Cardiac fibroblast (primary cell): ENCODE measurements around the gene SELENOO.

ENCODE experiments used
- DNase-seq, 2 donors: peaks; one replicate each; pipeline versions ENCODE4 v3.0.0 to v3.0.0-alpha.2; 2010; ENCODE audit warnings: low read depth in 2 of 2
- H3K4me3 ChIP-seq, 2 donors: replicated peaks in 1 of 2; 1 replicate in 1 of 2; 2 replicates in 1 of 2; pipeline ENCODE4 v1.5.1; 2011; ENCODE audit warnings: low read depth in 2 of 2, low read length in 2 of 2, mild to moderate bottlenecking in 2 of 2, moderate library complexity in 1 of 2
- TF ChIP-seq, protein P1 (sequence below): IDR thresholded peaks from one replicate; pipeline ENCODE4 v1.5.1; 2011; ENCODE audit warnings: low read depth, mild to moderate bottlenecking, low read length, inconsistent platforms

SELENOO gene

DNA sequence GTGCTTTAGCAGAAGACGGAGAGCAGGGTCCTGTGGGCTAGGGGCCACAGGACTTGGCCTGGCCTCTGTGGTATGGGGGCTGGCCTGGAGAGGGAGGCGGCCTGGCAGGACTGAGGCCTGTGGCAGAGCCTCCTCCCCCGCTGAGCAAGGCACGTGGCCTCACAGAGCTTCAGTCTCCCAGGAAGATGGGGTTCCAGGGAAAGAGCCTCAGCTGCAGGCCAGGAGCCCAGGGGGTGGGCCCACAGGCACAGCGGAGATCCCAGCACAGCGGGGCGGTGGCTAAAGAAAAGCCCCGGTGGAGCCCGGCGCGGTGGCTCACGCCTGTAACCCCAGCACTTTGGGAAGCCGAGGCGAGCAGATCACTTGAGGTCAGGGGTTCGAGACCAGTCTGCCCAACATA is 58.5 kb downstream of the SELENOO start:
- DNase-seq: no peak
- H3K4me3 ChIP-seq: no peak overlapping the region
- TF ChIP-seq, protein P1, sequence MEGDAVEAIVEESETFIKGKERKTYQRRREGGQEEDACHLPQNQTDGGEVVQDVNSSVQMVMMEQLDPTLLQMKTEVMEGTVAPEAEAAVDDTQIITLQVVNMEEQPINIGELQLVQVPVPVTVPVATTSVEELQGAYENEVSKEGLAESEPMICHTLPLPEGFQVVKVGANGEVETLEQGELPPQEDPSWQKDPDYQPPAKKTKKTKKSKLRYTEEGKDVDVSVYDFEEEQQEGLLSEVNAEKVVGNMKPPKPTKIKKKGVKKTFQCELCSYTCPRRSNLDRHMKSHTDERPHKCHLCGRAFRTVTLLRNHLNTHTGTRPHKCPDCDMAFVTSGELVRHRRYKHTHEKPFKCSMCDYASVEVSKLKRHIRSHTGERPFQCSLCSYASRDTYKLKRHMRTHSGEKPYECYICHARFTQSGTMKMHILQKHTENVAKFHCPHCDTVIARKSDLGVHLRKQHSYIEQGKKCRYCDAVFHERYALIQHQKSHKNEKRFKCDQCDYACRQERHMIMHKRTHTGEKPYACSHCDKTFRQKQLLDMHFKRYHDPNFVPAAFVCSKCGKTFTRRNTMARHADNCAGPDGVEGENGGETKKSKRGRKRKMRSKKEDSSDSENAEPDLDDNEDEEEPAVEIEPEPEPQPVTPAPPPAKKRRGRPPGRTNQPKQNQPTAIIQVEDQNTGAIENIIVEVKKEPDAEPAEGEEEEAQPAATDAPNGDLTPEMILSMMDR: no peak

DNA sequence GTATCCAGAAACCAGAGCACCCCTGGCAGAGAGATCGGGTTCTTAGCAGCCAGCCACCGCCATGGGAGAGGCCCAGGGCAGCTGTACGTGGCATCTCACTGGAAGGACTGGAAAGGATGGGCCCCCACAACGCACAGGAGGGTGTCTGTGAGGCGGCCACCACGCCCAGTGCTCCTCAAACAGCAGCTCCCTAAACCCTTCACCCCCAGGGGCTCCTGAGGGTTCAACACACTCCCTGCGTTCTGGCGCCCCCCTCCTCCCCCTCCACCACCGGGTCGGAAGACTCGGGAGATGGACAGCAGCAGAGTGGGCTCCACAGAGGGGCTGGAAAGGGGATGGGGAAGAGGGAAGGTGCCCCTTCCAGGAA is 59.6 kb downstream of the SELENOO start:
- no peak for DNase-seq
- H3K4me3 ChIP-seq: peak overlapping the region; percentile 63 to 72
- TF ChIP-seq, protein P1: no peak

DNA sequence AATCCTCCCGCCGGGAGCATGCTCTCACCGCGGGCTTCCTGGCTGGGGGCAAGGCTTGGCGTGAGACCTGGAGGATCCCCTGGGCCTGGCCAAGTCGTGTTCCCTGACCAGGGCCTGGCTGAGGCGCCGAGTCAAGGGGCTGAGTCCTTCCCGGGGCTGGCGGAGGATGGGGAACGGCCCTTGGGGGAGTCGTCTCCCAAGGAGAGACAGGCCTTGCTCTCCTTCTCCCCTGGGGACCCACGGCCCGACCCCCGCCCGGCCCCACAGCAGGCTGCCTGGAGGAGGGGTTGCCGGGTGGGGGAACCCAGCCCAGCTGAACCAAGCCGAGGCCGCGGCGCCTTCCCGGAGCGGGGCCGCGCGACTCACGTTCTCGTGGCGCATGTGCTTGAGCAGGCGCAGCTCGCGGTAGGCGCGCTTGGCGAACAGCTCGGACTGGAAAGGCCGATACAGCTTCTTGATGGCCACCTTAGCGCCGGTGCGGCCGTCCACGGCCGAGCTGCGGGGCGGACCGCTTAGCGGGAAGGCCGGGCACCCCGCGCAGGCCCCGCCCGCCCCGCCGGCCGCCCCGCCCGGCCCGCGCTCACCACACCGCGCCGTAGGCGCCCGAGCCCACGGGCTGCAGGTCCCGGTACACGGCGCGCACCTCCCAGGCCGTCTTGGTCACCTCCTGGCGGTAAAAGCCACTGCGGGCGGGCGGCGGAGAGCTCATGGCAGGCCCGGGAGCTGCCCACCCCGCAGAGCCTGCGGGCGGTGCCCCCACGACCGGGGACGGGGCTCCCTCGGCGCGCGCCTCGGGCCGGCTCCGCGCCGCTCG is 60.2 kb downstream of the SELENOO start:
- peak; percentile 69 to 71 for DNase-seq
- TF ChIP-seq, protein P1: no peak
- peak overlapping the region; percentile 63 to 72 for H3K4me3 ChIP-seq

DNA sequence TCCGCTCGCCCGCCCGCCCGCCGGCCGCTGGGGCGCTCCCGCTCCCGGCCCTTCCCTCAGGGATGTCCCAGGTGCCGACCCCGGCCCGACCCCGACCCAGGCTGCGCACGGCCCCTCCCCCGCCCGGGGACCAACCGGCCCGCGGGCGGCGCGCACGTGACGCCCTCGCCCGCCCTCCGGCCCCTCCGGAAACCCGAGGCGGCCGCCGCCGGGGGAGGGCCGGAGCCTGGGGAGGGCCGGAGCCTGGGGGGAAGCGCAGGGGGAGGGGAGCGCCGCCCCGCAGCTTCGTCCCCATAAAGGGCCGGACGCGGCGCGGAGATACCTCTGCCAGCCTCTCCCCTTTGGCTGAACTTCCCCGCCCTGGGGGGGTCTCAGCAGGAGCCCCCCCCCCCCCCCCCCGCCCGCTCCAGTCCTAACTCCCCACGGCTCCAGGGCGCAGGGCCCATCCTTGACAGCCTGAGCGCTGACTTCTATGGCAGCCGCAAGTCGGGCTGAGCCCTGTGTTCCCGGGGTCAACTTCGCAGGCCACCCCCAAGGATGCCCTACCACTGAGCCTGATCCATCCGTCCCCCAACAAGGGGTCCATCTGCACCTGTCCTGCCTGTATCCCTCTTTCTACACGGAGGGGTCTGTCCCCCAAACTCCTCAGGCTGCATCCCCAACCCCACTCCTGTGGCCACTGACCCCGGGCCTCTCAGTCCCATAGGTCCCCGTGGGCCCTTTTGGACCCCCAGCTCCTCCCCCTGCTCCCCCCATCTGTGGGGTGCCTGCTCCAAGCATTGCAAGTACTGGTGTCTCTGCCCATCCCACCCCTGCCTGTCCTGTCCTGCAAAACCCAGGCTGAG is 61.0 kb downstream of the SELENOO start, which contains the start of gene MAPK12:
MAPK12 (minus strand) TSS at position 69 of the 845 bp plus-strand sequence. CDS start 174 bp downstream, outside the sequence.
- DNase-seq: peak in 1 of 2 donors; percentile 64
- TF ChIP-seq, protein P1: no peak
- H3K4me3 ChIP-seq: peak within 1 kb of the TSS; percentile 63 to 72

DNA sequence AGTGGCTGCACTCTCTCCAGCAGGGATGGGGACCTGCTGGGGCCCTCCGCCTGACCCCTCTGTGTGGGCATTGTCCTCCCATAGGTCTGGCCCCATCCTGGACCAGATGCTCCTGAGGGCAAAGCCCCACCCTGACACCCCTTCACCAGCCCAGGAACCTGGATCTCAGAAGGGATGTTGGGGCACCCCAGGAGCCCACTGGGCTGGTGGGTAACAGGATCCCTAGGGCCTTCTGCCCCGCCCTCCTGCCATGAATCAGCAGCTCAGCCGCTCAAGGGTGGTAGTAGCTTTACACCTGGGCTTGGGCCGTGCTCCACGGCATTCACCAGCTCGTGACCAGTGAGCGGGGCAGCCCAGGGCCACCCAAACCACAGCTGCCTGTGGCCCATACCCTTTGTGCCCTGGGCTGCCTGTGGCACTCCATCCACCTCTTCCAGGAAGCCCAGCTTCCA is 61.7 kb downstream of the SELENOO start:
- no peak for DNase-seq
- TF ChIP-seq, protein P1: no peak
- H3K4me3 ChIP-seq: no peak overlapping the region

DNA sequence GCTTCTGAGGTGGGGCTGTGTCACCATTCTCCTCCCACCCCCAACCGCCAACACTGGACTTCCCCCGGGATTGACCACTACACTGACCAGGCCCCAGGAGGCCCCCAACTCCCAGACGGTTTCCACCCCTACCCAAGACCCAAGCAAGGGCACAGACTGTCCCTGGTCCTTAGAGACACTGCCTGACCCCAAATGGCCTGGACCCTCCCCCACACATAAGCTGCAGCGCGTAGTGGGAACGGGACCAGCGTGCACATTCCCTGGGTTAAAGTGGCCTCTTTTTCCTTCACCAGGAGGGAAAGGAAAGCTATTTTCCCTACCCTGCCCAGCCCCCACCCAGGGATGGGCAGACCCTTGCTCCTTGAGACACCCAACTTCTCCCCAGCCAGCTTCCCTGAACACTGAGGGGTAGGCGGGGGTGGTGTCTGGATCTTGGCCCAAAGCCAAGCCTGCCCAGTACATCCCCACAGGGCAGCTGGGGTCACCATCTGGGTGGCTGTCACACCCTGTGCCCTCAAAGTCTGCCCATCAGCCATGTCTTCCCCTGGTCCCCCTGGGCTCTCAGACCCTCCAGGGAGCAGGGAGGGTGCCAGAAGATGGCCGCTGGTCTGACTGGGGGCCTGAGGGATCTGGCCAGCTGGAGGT is 62.3 kb downstream of the SELENOO start:
- no peak for DNase-seq
- TF ChIP-seq, protein P1: no peak
- H3K4me3 ChIP-seq: no peak overlapping the region
